H9 (cell line): ENCODE results near the gene KIAA1586. TPM values are rescaled to one million over a fixed set of nuclear protein-coding genes. Genes with fewer than 3 reads are reported as not detected.

Experiments
- DNase-seq: peaks from one replicate; pipeline ENCODE4 v3.0.0-alpha.2; 2017
- H2AFZ ChIP-seq: one replicate; pipeline ENCODE4 v1.6.1; 2013; ENCODE audit warnings: mild to moderate bottlenecking, low read length, control low read depth, moderate library complexity
- H2AK5ac ChIP-seq: 2 replicates; pipeline ENCODE4 v1.6.1; 2013; ENCODE audit warnings: low read length, control low read depth, mixed read lengths; ENCODE audit not compliant: insufficient read length
- H2BK120ac ChIP-seq: one replicate; pipeline ENCODE4 v1.6.1; 2013; ENCODE audit warnings: low read depth, mild to moderate bottlenecking, low read length, control low read depth, inconsistent platforms; ENCODE audit not compliant: poor library complexity, severe bottlenecking
- H2BK12ac ChIP-seq: 2 replicates; pipeline ENCODE4 v1.6.1; 2013; ENCODE audit warnings: low read length, control low read depth, mixed read lengths, low read depth; ENCODE audit not compliant: insufficient read length
- H2BK15ac ChIP-seq: 2 replicates; pipeline ENCODE4 v1.6.1; 2013; ENCODE audit warnings: low read depth, low read length, control low read depth
- H2BK20ac ChIP-seq: one replicate; pipeline ENCODE4 v1.6.1; 2013; ENCODE audit warnings: low read depth, mild to moderate bottlenecking, low read length, control low read depth, inconsistent platforms; ENCODE audit not compliant: poor library complexity, severe bottlenecking
- H2BK5ac ChIP-seq: 2 replicates; pipeline ENCODE4 v1.6.1; 2013; ENCODE audit warnings: low read length, control low read depth, mixed read lengths; ENCODE audit not compliant: insufficient read length
- H3K14ac ChIP-seq: 2 replicates; pipeline ENCODE4 v1.6.1; 2013; ENCODE audit warnings: low read length, control low read depth; ENCODE audit not compliant: insufficient read depth
- H3K18ac ChIP-seq: 2 replicates; pipeline ENCODE4 v1.6.1; 2013; ENCODE audit warnings: low read depth, mild to moderate bottlenecking, mixed read lengths, low read length, control low read depth; ENCODE audit not compliant: insufficient read length
- H3K23ac ChIP-seq: 2 replicates; pipeline ENCODE4 v1.6.1; 2013; ENCODE audit warnings: low read length, control low read depth, mixed read lengths, low read depth; ENCODE audit not compliant: insufficient read length
- H3K23me2 ChIP-seq: 2 replicates; pipeline ENCODE4 v1.6.1; 2013; ENCODE audit warnings: low read depth, mild to moderate bottlenecking, mixed read lengths, low read length, control low read depth; ENCODE audit not compliant: insufficient read length, poor library complexity, severe bottlenecking
- H3K27ac ChIP-seq: 2 replicates; pipeline ENCODE4 v1.5.1; 2013; ENCODE audit warnings: low read length, control low read depth, mixed read lengths, low read depth; ENCODE audit not compliant: insufficient read length
- H3K27me3 ChIP-seq: 2 replicates; pipeline ENCODE4 v1.6.1; 2013; ENCODE audit warnings: low read length, control low read depth, inconsistent platforms; ENCODE audit not compliant: insufficient read depth
- H3K4ac ChIP-seq: 2 replicates; pipeline ENCODE4 v1.6.1; 2013; ENCODE audit warnings: low read depth, mild to moderate bottlenecking, control low read depth, inconsistent platforms, low read length, moderate library complexity
- H3K4me1 ChIP-seq: 2 replicates; pipeline ENCODE4 v1.6.1; 2013; ENCODE audit warnings: low read length, control low read depth, inconsistent platforms; ENCODE audit not compliant: insufficient read depth
- H3K4me2 ChIP-seq: 2 replicates; pipeline ENCODE4 v1.6.1; 2013; ENCODE audit warnings: low read length, control low read depth, mixed read lengths; ENCODE audit not compliant: insufficient read length, insufficient read depth
- H3K56ac ChIP-seq: 2 replicates; pipeline ENCODE4 v1.6.1; 2013; ENCODE audit warnings: low read depth, mild to moderate bottlenecking, mixed read lengths, low read length, control low read depth; ENCODE audit not compliant: insufficient read length
- H3K79me1 ChIP-seq: 2 replicates; pipeline ENCODE4 v1.6.1; 2013; ENCODE audit warnings: low read depth, mild to moderate bottlenecking, moderate library complexity, low read length, control low read depth, inconsistent platforms; ENCODE audit not compliant: insufficient read depth, poor library complexity, severe bottlenecking
- H3K79me2 ChIP-seq: 2 replicates; pipeline ENCODE4 v1.6.1; 2013; ENCODE audit warnings: low read length, control low read depth, inconsistent platforms; ENCODE audit not compliant: insufficient read depth
- H3K9ac ChIP-seq: 2 replicates; pipeline ENCODE4 v1.6.1; 2013; ENCODE audit warnings: low read length, control low read depth, mixed read lengths; ENCODE audit not compliant: insufficient read length; ENCODE audit errors: extremely low read depth
- H3K9me3 ChIP-seq: one replicate; pipeline ENCODE4 v1.6.1; 2013; ENCODE audit warnings: low read depth, low read length, inconsistent platforms; ENCODE audit not compliant: control insufficient read depth
- H3T11ph ChIP-seq: one replicate; pipeline ENCODE4 v1.6.1; 2013; ENCODE audit warnings: mild to moderate bottlenecking, low read length, control low read depth, inconsistent platforms
- H4K20me1 ChIP-seq: one replicate; pipeline ENCODE4 v1.6.1; 2013; ENCODE audit not compliant: control insufficient read depth, insufficient read length, insufficient read depth
- H4K5ac ChIP-seq: 2 replicates; pipeline ENCODE4 v1.6.1; 2013; ENCODE audit warnings: low read depth, mild to moderate bottlenecking, mixed read lengths, low read length, control low read depth; ENCODE audit not compliant: insufficient read length
- H4K8ac ChIP-seq: replicated peaks from 2 replicates; pipeline ENCODE4 v1.6.1; 2013; ENCODE audit warnings: low read length, control low read depth, mixed read lengths, low read depth; ENCODE audit not compliant: insufficient read length
- H4K91ac ChIP-seq: 2 replicates; pipeline ENCODE4 v1.6.1; 2013; ENCODE audit warnings: low read depth, mild to moderate bottlenecking, moderate library complexity, mixed read lengths, low read length, control low read depth; ENCODE audit not compliant: insufficient read length
- H3K27ac Mint-ChIP-seq, 3 experiments: 2 replicates in 2 of 3; 3 replicates in 1 of 3; pipeline ENCODE4 v1.8.0; 2020 to 2021; ENCODE audit warnings: mixed read lengths in 3 of 3, mild to moderate bottlenecking in 1 of 3, moderate library complexity in 1 of 3
- H3K27me3 Mint-ChIP-seq: 2 replicates; pipeline ENCODE4 v1.8.0; 2021; ENCODE audit warnings: low read depth, mild to moderate bottlenecking, moderate library complexity, mixed read lengths
- H3K36me3 Mint-ChIP-seq, 3 experiments: 2 replicates in 2 of 3; 3 replicates in 1 of 3; pipeline ENCODE4 v1.8.0; 2020 to 2021; ENCODE audit warnings: low read depth in 3 of 3, mixed read lengths in 3 of 3; ENCODE audit not compliant: insufficient read depth in 1 of 3
- H3K4me1 Mint-ChIP-seq, 2 experiments: 2 replicates each; pipeline ENCODE4 v1.8.0; 2020; ENCODE audit warnings: mixed read lengths in 2 of 2
- H3K4me3 Mint-ChIP-seq, 2 experiments: 2 replicates in 1 of 2; 3 replicates in 1 of 2; pipeline ENCODE4 v1.8.0; 2020 to 2021; ENCODE audit warnings: mild to moderate bottlenecking in 2 of 2, mixed read lengths in 2 of 2, moderate library complexity in 1 of 2
- H3K9me3 Mint-ChIP-seq, 2 experiments: 2 replicates in 1 of 2; 3 replicates in 1 of 2; pipeline ENCODE4 v1.8.0; 2020; ENCODE audit warnings: mild to moderate bottlenecking in 2 of 2, mixed read lengths in 2 of 2, moderate library complexity in 1 of 2
- WGBS: extraction: QIAGEN DNeasy Blood & Tissue Kit; methylation state at CpG from one replicate; pipeline ENCODE4 v1.1.7; 2013; ENCODE audit warnings: missing lambda C conversion rate, low lambda C conversion rate, mixed read lengths; ENCODE audit not compliant: insufficient read length; ENCODE audit errors: extremely low coverage; 5-methylcytosine and 5-hydroxymethylcytosine counted together
- total RNA-seq: library from RNA; stranded (reverse); gene quantifications from 2 replicates; pipeline ENCODE4 v1.2.1, GENCODE V29; 2021
- TF ChIP-seq, protein P1 (sequence below): fragments of 200-600 bp; sonication (generic); conservative IDR thresholded peaks from 3 replicates; pipeline ENCODE4 v1.8.0; 2021; ENCODE audit warnings: antibody characterized with exemption, mild to moderate bottlenecking

Gene KIAA1586
- total RNA-seq, 1 experiment from 2014 or later: 33.3 TPM

- WGBS: no CpG with 5 or more reads among the region's 9 CpGs
- H3K14ac ChIP-seq: no peak overlapping the region
- no peak overlapping the region for H3K4me3 Mint-ChIP-seq
Observed at GRCh38 chr6:57029213-57029612, 17.3 kb upstream of the KIAA1586 start.

More at GRCh38 chr6:57029213-57029612, 17.3 kb upstream of the KIAA1586 start:
- Histone ChIP-seq H3K4ac (no peak overlapping the region), H2BK120ac (no peak overlapping the region), H3K56ac (no peak overlapping the region), H2AK5ac (no peak overlapping the region), H3K79me2 (no peaks in the 10 kb centered on the region), H3K79me1 (no peaks in the 10 kb centered on the region), H3K23me2 (no peaks in the 10 kb centered on the region), H3T11ph (no peak overlapping the region), H3K27ac (no peak overlapping the region), H3K23ac (no peak overlapping the region), H4K91ac (no peak overlapping the region), H2BK20ac (no peak overlapping the region), H4K20me1 (no peaks in the 10 kb centered on the region), H4K8ac (no peak overlapping the region), H4K5ac (no peak overlapping the region), H3K9me3 (no peaks in the 10 kb centered on the region), H2BK5ac (no peak overlapping the region), H2BK15ac (no peak overlapping the region), H3K18ac (no peak overlapping the region), H2BK12ac (no peak overlapping the region), H3K27me3 (no peaks in the 10 kb centered on the region; the same call in 1 of the 2 replicates), H3K9ac (no peak overlapping the region), H3K4me2 (no peak overlapping the region), H3K4me1 (peaks cover 4% of the 10 kb centered on the region; the same call in 1 of the 2 replicates), H2AFZ (peak overlapping the region; percentile 45)
- no peak for DNase-seq
- TF ChIP-seq, protein P1, sequence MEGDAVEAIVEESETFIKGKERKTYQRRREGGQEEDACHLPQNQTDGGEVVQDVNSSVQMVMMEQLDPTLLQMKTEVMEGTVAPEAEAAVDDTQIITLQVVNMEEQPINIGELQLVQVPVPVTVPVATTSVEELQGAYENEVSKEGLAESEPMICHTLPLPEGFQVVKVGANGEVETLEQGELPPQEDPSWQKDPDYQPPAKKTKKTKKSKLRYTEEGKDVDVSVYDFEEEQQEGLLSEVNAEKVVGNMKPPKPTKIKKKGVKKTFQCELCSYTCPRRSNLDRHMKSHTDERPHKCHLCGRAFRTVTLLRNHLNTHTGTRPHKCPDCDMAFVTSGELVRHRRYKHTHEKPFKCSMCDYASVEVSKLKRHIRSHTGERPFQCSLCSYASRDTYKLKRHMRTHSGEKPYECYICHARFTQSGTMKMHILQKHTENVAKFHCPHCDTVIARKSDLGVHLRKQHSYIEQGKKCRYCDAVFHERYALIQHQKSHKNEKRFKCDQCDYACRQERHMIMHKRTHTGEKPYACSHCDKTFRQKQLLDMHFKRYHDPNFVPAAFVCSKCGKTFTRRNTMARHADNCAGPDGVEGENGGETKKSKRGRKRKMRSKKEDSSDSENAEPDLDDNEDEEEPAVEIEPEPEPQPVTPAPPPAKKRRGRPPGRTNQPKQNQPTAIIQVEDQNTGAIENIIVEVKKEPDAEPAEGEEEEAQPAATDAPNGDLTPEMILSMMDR: no peak
- H3K27ac Mint-ChIP-seq: no peak overlapping the region
- H3K9me3 Mint-ChIP-seq: peaks cover 7 to 15% of the 10 kb centered on the region in 2 experiments
- peaks cover 0 to 13% (median 11%) of the 10 kb centered on the region in 3 experiments; a peak in 5 of 7 replicates for H3K36me3 Mint-ChIP-seq
- H3K27me3 Mint-ChIP-seq: no peaks in the 10 kb centered on the region
- peaks cover 48 to 52% of the 10 kb centered on the region in 2 experiments for H3K4me1 Mint-ChIP-seq
